GM12878 (cell line): ENCODE results near the gene CAMKK2. TPM values are rescaled to one million over a fixed set of nuclear protein-coding genes. Genes with fewer than 3 reads are reported as not detected.

Experiments
- ATAC-seq: fragments of 200-7000 bp; cut with Tn5 transposase; 3 replicates; pipeline ENCODE4 v1.9.1; 2020; ENCODE audit warnings: mild to moderate bottlenecking, moderate library complexity
- BruUV-seq: library from RNA; stranded (reverse); fragments of 400-500 nt; replicated peaks from 2 replicates; lab custom pipeline; 2021; lab: Mats Ljungman, UMichigan
- CTCF ChIA-PET: fragments of 300-600 bp; sonication (Branson Sonifier 250); formaldehyde crosslinking; extraction: SDS; loops from one replicate; lab custom pipeline; 2021; ENCODE audit warnings: inconsistent platforms; lab: Yijun Ruan, JAX
- POLR2A ChIA-PET: fragments of 350-600 bp; formaldehyde crosslinking; extraction: SDS; loops from one replicate; lab custom pipeline; 2021; ENCODE audit warnings: inconsistent platforms; lab: Charles Lee
- RAD21 ChIA-PET: fragments of 300-600 bp; sonication (Branson Sonifier 250); formaldehyde crosslinking; loops from one replicate; lab custom pipeline; 2023; ENCODE audit warnings: antibody characterized with exemption; ENCODE audit not compliant: unreplicated experiment; lab: Charles Lee
- SMC1A ChIA-PET: fragments of 300-600 bp; sonication (Branson Sonifier 250); formaldehyde crosslinking; loops from one replicate; lab custom pipeline; 2023; ENCODE audit not compliant: unreplicated experiment, uncharacterized antibody; lab: Charles Lee
- DNase-seq: peaks from one replicate; pipeline ENCODE4 v3.0.0-alpha.2; 2011; ENCODE audit warnings: low read depth, low spot score
- FAIRE-seq: peaks from 3 replicates; lab custom pipeline; 2011; peaks lifted over from hg19 to GRCh38; lab: Jason Lieb, UNC
- H2AFZ ChIP-seq: 2 replicates; pipeline ENCODE4 v1.6.0; 2011; ENCODE audit warnings: low read depth, low read length, control low read depth; ENCODE audit not compliant: control insufficient read depth
- H3K27ac ChIP-seq: 2 replicates; pipeline ENCODE4 v1.5.1; 2011; ENCODE audit warnings: control low read depth; ENCODE audit not compliant: control insufficient read depth, insufficient read depth
- H3K27me3 ChIP-seq, 2 experiments: replicated peaks in 1 of 2; 2 replicates each; pipeline versions ENCODE4 v1.6.0 to v1.6.1; 2011; ENCODE audit warnings: low read length in 1 of 2; ENCODE audit not compliant: control insufficient read depth in 2 of 2, insufficient read depth in 2 of 2
- H3K36me3 ChIP-seq, 2 experiments: 2 replicates each; pipeline ENCODE4 v1.5.1; 2011; ENCODE audit warnings: low read length in 1 of 2; ENCODE audit not compliant: control insufficient read depth in 2 of 2, insufficient read depth in 2 of 2
- H3K4me1 ChIP-seq: 2 replicates; pipeline ENCODE4 v1.6.1; 2011; ENCODE audit warnings: mild to moderate bottlenecking, low read length, moderate library complexity, mixed read lengths; ENCODE audit not compliant: control insufficient read depth, insufficient read depth
- H3K4me2 ChIP-seq: 2 replicates; pipeline ENCODE4 v1.6.0; 2011; ENCODE audit warnings: control low read depth; ENCODE audit not compliant: control insufficient read depth, insufficient read depth
- H3K4me3 ChIP-seq: fragments of 200-600 bp; sonication (generic); 2 replicates; pipeline ENCODE4 v1.5.1; 2016
- H3K79me2 ChIP-seq: 2 replicates; pipeline ENCODE4 v1.6.0; 2011; ENCODE audit warnings: low read length; ENCODE audit not compliant: control insufficient read depth, insufficient read depth
- H3K9ac ChIP-seq: 2 replicates; pipeline ENCODE4 v1.8.0; 2011; ENCODE audit warnings: low read length, control low read depth, mixed read lengths; ENCODE audit not compliant: control insufficient read depth, insufficient read depth
- H3K9me3 ChIP-seq: replicated peaks from 3 replicates; pipeline ENCODE4 v1.5.1; 2011; ENCODE audit warnings: mild to moderate bottlenecking, low read length; ENCODE audit not compliant: control insufficient read depth, insufficient read depth
- H4K20me1 ChIP-seq: 2 replicates; pipeline ENCODE4 v1.6.0; 2011; ENCODE audit not compliant: control insufficient read depth, insufficient read depth
- CREB1 ChIP-seq: IDR thresholded peaks from 2 replicates; pipeline ENCODE4 v1.6.1; 2012; ENCODE audit warnings: low read depth, mild to moderate bottlenecking, inconsistent platforms
- LARP7 ChIP-seq: fragments of 450-650 bp; IDR thresholded peaks from 2 replicates; pipeline ENCODE4 v1.6.1; 2017; ENCODE audit warnings: mild to moderate bottlenecking
- NR2F1 ChIP-seq: fragments of 450-650 bp; conservative IDR thresholded peaks from 2 replicates; pipeline ENCODE4 v1.6.1; 2017; ENCODE audit warnings: mild to moderate bottlenecking
- PRDM15 ChIP-seq: fragments of 450-650 bp; formaldehyde crosslinking; IDR thresholded peaks from 2 replicates; pipeline ENCODE4 v1.4.0; 2020; ENCODE audit warnings: mild to moderate bottlenecking, moderate library complexity
- SMAD5 ChIP-seq: IDR thresholded peaks from 2 replicates; pipeline ENCODE4 v1.6.1; 2016; ENCODE audit warnings: antibody characterized with exemption, low read depth
- ZBTB40 ChIP-seq: fragments of 450-650 bp; IDR thresholded peaks from 2 replicates; pipeline ENCODE4 v1.6.1; 2016; ENCODE audit warnings: mild to moderate bottlenecking, moderate library complexity, borderline replicate concordance
- ZNF24 ChIP-seq: fragments of 450-650 bp; IDR thresholded peaks from 2 replicates; pipeline ENCODE4 v1.6.1; 2017; ENCODE audit warnings: antibody characterized with exemption, mild to moderate bottlenecking
- ZNF592 ChIP-seq: fragments of 450-650 bp; IDR thresholded peaks from 2 replicates; pipeline ENCODE4 v1.6.1; 2017; ENCODE audit warnings: mild to moderate bottlenecking, moderate library complexity
- WGBS: methylation state at CpG from one replicate; pipeline ENCODE4 v1.1.6; 2016; ENCODE audit warnings: low lambda C conversion rate; ENCODE audit not compliant: insufficient replicate concordance, insufficient coverage; ENCODE audit errors: missing lambda C conversion rate; 5-methylcytosine and 5-hydroxymethylcytosine counted together
- in situ Hi-C: fragments of 300-500 bp; cut with MboI; formaldehyde crosslinking; loops from 9 replicates; pipeline ENCODE4 v1.14.3; 2018; ENCODE audit warnings: mixed read lengths
- intact Hi-C: fragments of 100-400 bp; cut with micrococcal nuclease; formaldehyde crosslinking; loops from one replicate; pipeline ENCODE4 v1.14.2; 2022; ENCODE audit not compliant: unreplicated experiment
- polyA plus RNA-seq, 11 experiments: library from polyadenylated mRNA; depleted of rRNA in 4 of 11; unstranded in 6 of 11; stranded (reverse) in 5 of 11; fragments of >200 nt; fragmentation: Nextera tagmentation in 4 of 11; fragmentation: Illumina TruSeq in 1 of 11; extraction: Ambion mirVana in 4 of 11; extraction: Trizol in 1 of 11; gene quantifications; 1 replicate in 1 of 11; 2 replicates in 10 of 11; pipeline versions ENCODE4 v1.2.1 to v1.2.3, GENCODE V29; 2011 to 2016; ENCODE audit warnings: inconsistent platforms in 2 of 11, missing spikeins in 2 of 11, low read depth in 1 of 11
- total RNA-seq, 4 experiments: library from RNA; depleted of rRNA in 3 of 4; stranded (reverse); fragments of >200 nt in 3 of 4; fragmentation: Illumina TruSeq in 1 of 4; extraction: Trizol in 1 of 4; gene quantifications; 2 replicates each; pipeline versions ENCODE4 v1.2.1 to v1.2.3, GENCODE V29; 2013 to 2021

The CAMKK2 gene
- total and polyA plus RNA-seq, 10 of the 15 experiments (the other 5 are each of a cell fraction or from before 2014, with no cell fraction given) = 5.2 to 40.6 (median 26.6) TPM

- H3K27me3 ChIP-seq = no peaks in the 10 kb centered on the region
- DNase-seq (no peak), FAIRE-seq (no peak), ATAC-seq (no peak)
- 85% methylated on average over 8 of the region's 8 CpGs for WGBS
- H4K20me1 ChIP-seq = no peaks in the 10 kb centered on the region
- no peak overlapping the region for H3K27ac ChIP-seq
- no peak overlapping the region for H3K4me3 ChIP-seq
- RAD21 ChIA-PET = interaction anchor here (0.7 to 1.4 kb wide), 7 partner anchors 9 to 247 kb away, joined by 3 to 5 read pairs (median 3); partner anchors contain the start of gene HNF1A
- POLR2A ChIA-PET = interaction anchor here (0.5 to 0.7 kb wide), 2 partner anchors 33 to 44 kb away, joined by 3 to 4 read pairs; no protein-coding TSS in a partner anchor
- no peak overlapping the region for H2AFZ ChIP-seq
- H3K36me3 ChIP-seq = peaks cover 0 to 4% of the 10 kb centered on the region in 2 experiments; a peak in 3 of 4 replicates
- intact Hi-C loops (no loop called here), in situ Hi-C loops (no loop called here)
- no peaks in the 10 kb centered on the region for H3K79me2 ChIP-seq
- H3K9me3 ChIP-seq = no peaks in the 10 kb centered on the region
- no peak overlapping the region for H3K9ac ChIP-seq
- no TSS peak for BruUV-seq
- CTCF ChIA-PET = interaction anchor here (1.4 to 5.5 kb wide), 2 partner anchors 14 to 164 kb away, joined by 3 to 32 read pairs; no protein-coding TSS in a partner anchor
- H3K4me2 ChIP-seq = no peak overlapping the region
- H3K4me1 ChIP-seq = peaks cover 16% of the 10 kb centered on the region
- SMC1A ChIA-PET = interaction anchor here (0.7 to 1.8 kb wide), 3 partner anchors 34 to 165 kb away, joined by 3 to 9 read pairs (median 4); no protein-coding TSS in a partner anchor
- TF ChIP-seq ZNF24 (no peak), ZNF592 (no peak), CREB1 (no peak), SMAD5 (no peak), NR2F1 (no peak), ZBTB40 (no peak), LARP7 (no peak), PRDM15 (CRISPR knock-in tag) (no peak)
Measured at GRCh38 chr12:121224591-121224990, 71.9 kb downstream of the CAMKK2 start.
